Right atrium auricular region (tissue), 2 donors: Measurements from ENCODE around the gene RBM8A. TPM values are rescaled to one million over a fixed set of nuclear protein-coding genes. Genes with fewer than 3 reads are reported as not detected.
A peak's percentile ranks its signal among the peaks of the same experiment; 100 is the strongest.

ENCODE experiments used
- DNase-seq: peaks from one replicate; pipeline ENCODE4 v3.0.0-alpha.2; 2019; ENCODE audit warnings: low spot score
- H3K27ac ChIP-seq, 2 donors: fragments of 200-600 bp; sonication (generic); 1 replicate in 1 of 2; 2 replicates in 1 of 2; pipeline ENCODE4 v1.5.1; 2016 to 2019
- H3K27me3 ChIP-seq, 2 donors: fragments of 200-600 bp; sonication (generic); one replicate each; pipeline versions ENCODE4 v1.5.1 to v1.6.0; 2017 to 2019
- H3K36me3 ChIP-seq: fragments of 200-600 bp; sonication (generic); one replicate; pipeline ENCODE4 v1.5.1; 2016
- H3K4me1 ChIP-seq, 2 donors: fragments of 200-600 bp; sonication (generic); one replicate each; pipeline versions ENCODE4 v1.5.1 to v1.6.0; 2017 to 2019
- H3K4me3 ChIP-seq, 2 donors: fragments of 200-600 bp; sonication (generic); 1 replicate in 1 of 2; 2 replicates in 1 of 2; pipeline ENCODE4 v1.5.1; 2017 to 2019; ENCODE audit warnings: mild to moderate bottlenecking in 1 of 2, moderate library complexity in 1 of 2
- H3K9me3 ChIP-seq, 2 donors: fragments of 200-600 bp; sonication (generic); one replicate each; pipeline ENCODE4 v1.5.1; 2019
- total RNA-seq, 2 donors: library from RNA; depleted of rRNA; stranded (reverse); fragments of >200 nt; gene quantifications; one replicate each; pipeline ENCODE4 v1.1.0, GENCODE V29; 2016
- TF ChIP-seq, protein P1 (sequence below), 2 donors: fragments of 200-600 bp; sonication (generic); IDR thresholded peaks; one replicate each; pipeline ENCODE4 v1.5.1; 2019; ENCODE audit warnings: antibody characterized with exemption in 2 of 2

RBM8A gene
- total RNA-seq, 2 donors from 2014 or later = 75.2 to 91.1 TPM

DNA sequence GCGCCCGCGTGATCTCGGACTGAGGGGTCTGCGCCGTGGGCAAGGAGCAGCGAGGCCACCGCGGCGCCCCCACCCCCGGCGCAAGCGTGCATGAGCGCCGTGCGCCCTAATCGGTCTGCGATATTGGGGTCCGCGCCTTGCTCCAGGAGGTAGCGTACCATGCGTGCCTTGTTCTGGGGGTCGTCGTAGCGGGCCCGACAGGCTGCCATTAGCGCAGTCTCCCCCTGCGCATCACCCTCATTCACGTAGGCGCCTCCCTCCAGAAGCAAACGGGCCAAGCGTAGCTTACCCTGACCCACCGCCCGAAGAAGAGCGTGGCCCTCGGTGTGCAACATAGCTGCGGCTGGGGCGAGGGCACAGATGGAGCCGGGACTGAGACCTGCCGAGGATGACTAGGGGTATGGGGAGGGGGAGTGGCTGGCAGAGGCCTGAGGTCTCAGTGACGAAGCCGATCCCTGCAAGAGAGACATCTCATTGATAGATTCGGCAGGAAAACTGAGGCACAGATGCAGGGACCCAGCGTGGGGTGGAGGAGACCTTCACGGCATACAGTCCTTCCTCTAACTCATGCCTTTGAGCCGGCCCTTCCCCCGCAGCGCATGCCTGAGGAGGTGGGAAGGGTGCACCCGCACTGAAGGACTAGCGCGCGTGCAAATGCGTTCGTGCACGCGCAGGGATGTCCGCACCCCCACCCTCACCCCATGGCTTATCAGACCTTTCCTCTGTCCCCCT, 34.3 kb upstream of the RBM8A start:
- peaks cover 0 to 50% of the 10 kb centered on the region in 2 donors for H3K4me1 ChIP-seq
- TF ChIP-seq, protein P1, sequence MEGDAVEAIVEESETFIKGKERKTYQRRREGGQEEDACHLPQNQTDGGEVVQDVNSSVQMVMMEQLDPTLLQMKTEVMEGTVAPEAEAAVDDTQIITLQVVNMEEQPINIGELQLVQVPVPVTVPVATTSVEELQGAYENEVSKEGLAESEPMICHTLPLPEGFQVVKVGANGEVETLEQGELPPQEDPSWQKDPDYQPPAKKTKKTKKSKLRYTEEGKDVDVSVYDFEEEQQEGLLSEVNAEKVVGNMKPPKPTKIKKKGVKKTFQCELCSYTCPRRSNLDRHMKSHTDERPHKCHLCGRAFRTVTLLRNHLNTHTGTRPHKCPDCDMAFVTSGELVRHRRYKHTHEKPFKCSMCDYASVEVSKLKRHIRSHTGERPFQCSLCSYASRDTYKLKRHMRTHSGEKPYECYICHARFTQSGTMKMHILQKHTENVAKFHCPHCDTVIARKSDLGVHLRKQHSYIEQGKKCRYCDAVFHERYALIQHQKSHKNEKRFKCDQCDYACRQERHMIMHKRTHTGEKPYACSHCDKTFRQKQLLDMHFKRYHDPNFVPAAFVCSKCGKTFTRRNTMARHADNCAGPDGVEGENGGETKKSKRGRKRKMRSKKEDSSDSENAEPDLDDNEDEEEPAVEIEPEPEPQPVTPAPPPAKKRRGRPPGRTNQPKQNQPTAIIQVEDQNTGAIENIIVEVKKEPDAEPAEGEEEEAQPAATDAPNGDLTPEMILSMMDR (IDR thresholded peaks at IDR 0.05) = no peak

DNA sequence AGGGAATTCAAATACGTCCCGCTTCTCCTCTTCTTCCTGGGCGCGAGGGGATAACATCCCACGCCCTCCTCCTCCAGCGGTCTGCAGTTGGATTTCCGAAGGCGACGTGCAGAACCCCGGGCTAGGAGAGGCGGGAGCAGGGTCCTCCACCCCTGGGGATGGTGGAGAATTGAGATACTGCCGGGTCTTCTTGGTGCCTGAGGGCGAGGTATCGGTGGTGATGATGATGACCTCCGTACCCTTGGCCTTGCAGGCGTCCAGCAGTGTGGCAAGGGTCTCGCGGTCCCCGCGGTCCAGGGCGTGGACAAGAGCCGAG, 33.8 kb upstream of the RBM8A start:
- no peak for DNase-seq
- Histone ChIP-seq H3K27me3 (no peaks in the 10 kb centered on the region), H3K4me3 (peak overlapping the region; percentile 53 to 60), H3K36me3 (no peaks in the 10 kb centered on the region), H3K4me1 (peaks cover 0 to 56% of the 10 kb centered on the region in 2 donors), H3K27ac (peak overlapping the region; percentile 93), H3K9me3 (no peaks in the 10 kb centered on the region)
- TF ChIP-seq, protein P1 (IDR thresholded peaks at IDR 0.05) = no peak

More for the DNA sequence above, 34.3 kb upstream of the RBM8A start:
- H3K4me3 ChIP-seq = peak overlapping the region; percentile 53 to 60
- peak; percentile 62 for DNase-seq
- no peaks in the 10 kb centered on the region for H3K27me3 ChIP-seq
- H3K9me3 ChIP-seq = no peaks in the 10 kb centered on the region
- H3K27ac ChIP-seq = peak overlapping the region; percentile 93
- no peaks in the 10 kb centered on the region for H3K36me3 ChIP-seq

DNA sequence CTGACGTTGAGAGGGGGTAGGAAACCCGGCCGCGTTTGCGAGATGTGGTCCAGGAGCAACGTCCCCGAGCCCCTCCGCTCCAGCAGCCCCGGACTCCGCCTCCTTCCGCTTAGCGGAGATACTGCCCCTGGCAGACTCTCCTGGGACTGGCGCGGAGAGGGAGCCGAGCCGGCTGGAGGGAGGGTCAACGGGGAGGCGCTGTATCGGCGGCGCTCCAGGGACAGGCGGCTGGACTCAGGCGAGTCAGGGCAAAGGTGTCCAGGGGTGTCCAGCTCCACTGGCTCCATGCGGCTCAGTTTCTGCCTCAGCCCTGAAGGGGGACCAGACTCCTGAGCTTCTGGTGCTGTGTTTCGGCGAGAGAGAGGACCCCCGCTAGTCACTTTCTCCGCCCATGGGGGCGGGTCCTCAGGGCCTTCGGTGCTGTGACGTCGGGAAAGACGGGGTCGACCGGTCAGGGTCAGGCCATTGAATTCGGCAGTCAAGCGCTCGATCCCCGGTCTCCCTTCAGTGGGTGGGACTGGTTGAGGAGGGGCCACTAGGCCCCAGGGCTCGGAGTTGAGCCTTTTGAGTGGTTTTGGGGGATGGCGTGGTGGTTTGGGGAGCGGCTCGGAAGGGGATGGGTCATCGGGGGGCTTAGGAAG, 33.3 kb upstream of the RBM8A start:
- Histone ChIP-seq H3K27me3 (no peaks in the 10 kb centered on the region), H3K36me3 (no peaks in the 10 kb centered on the region), H3K4me3 (peak overlapping the region; percentile 53 to 60), H3K27ac (peak overlapping the region; percentile 93), H3K4me1 (peaks cover 0 to 60% of the 10 kb centered on the region in 2 donors), H3K9me3 (no peaks in the 10 kb centered on the region)
- peak; percentile 85 for DNase-seq
- TF ChIP-seq, protein P1 (IDR thresholded peaks at IDR 0.05) = peak in 1 of 2 donors; percentile 24

DNA sequence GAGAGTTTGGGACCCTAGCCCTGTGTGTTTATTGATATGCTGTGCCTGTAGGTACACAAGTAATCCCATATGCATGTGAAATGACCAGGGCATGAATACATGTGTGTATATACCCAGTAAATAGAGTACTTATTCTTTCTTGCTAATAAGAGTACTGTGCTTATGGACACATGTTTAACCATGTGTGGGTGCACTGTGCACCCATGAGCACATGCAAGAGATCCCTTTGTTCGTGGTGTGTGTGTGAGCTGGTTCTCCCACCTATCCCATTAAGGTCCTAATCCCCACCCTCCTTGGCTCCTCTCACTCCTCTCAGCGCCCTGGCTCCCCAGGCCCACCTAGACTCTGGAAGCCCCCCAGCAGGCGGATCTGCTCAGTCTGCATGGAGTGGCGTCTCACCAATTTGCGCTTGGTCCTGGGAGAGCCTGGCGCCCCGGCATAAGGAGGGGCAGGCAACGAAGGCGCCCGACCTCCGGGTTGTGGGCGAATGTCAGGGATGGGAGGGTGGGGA, 32.7 kb upstream of the RBM8A start:
- Histone ChIP-seq H3K4me1 (peaks cover 0 to 66% of the 10 kb centered on the region in 2 donors), H3K27me3 (no peaks in the 10 kb centered on the region), H3K9me3 (no peaks in the 10 kb centered on the region), H3K4me3 (peak overlapping the region; percentile 53 to 60), H3K27ac (peak overlapping the region; percentile 93), H3K36me3 (no peaks in the 10 kb centered on the region)
- TF ChIP-seq, protein P1 (IDR thresholded peaks at IDR 0.05) = no peak
- DNase-seq = no peak

DNA sequence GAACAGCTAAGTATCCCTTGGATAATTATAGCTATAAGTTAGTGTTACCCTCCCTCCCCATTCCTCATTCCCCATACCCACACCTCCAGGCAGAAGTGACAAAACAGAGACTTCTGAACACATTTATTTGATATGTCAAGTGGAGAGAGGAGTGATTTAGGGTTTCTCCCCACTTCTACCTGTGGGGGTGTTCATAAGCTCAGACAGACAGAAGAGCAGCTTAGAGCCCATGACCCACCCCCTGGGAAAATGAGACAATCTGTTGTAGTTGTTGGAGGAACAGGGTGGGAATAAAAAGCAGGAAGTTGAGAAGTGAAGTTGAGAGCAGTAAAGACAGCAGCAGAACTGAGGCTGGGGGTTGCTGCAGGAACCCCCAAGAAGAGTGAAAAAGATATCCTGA, 32.0 kb upstream of the RBM8A start:
- no peak for DNase-seq
- Histone ChIP-seq H3K27me3 (no peaks in the 10 kb centered on the region), H3K4me3 (no peak overlapping the region), H3K4me1 (peaks cover 0 to 73% of the 10 kb centered on the region in 2 donors), H3K9me3 (no peaks in the 10 kb centered on the region), H3K27ac (peak overlapping the region; percentile 93 to 98), H3K36me3 (no peaks in the 10 kb centered on the region)
- TF ChIP-seq, protein P1 (IDR thresholded peaks at IDR 0.05) = no peak
